ENCODE measurements around the gene SCN2A. TPM values are rescaled to one million over a fixed set of nuclear protein-coding genes. Genes with fewer than 3 reads are reported as not detected.

The SCN2A gene
- total RNA-seq, 1 donor from 2014 or later = 0.16 TPM

DNA sequence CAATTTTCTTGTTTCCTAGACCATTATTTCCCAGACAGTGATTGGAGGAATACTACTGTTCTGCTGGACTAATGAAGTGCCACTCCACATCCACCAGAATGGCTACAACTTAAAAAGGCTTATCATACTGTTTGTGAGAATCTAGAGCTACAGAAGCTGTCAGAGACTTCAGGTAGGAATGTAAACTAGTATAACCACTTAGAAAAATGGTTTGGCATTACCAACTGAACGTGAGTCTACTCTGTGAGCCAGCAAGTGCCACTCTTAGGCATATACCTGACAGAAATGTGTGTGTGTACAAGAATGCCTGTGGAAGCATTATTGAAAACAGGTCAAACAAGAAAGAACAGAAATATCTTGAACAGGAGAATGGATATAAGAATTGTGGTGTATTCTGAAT is 31.1 kb upstream of the SCN2A start:
- Mint-ChIP-seq H3K4me1 (peaks cover 8% of the 10 kb centered on the region), H3K9me3 (no peaks in the 10 kb centered on the region), H3K36me3 (ENCODE audit: low read depth) (no peaks in the 10 kb centered on the region), H3K27me3 (peaks cover 3% of the 10 kb centered on the region), H3K27ac (no peak overlapping the region), H3K4me3 (no peak overlapping the region)
- intact Hi-C loops (cut with micrococcal nuclease) = loop anchor here (10.0 kb wide), 1 partner anchor 513 kb away; no protein-coding TSS in a partner anchor
- CTCF ChIA-PET = no interaction called here
- no peak for DNase-seq
- no peak for ATAC-seq (ENCODE audit: low read depth)
- TF ChIP-seq, protein P1, sequence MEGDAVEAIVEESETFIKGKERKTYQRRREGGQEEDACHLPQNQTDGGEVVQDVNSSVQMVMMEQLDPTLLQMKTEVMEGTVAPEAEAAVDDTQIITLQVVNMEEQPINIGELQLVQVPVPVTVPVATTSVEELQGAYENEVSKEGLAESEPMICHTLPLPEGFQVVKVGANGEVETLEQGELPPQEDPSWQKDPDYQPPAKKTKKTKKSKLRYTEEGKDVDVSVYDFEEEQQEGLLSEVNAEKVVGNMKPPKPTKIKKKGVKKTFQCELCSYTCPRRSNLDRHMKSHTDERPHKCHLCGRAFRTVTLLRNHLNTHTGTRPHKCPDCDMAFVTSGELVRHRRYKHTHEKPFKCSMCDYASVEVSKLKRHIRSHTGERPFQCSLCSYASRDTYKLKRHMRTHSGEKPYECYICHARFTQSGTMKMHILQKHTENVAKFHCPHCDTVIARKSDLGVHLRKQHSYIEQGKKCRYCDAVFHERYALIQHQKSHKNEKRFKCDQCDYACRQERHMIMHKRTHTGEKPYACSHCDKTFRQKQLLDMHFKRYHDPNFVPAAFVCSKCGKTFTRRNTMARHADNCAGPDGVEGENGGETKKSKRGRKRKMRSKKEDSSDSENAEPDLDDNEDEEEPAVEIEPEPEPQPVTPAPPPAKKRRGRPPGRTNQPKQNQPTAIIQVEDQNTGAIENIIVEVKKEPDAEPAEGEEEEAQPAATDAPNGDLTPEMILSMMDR (IDR thresholded peaks at IDR 0.05) = no peak
- POLR2A ChIA-PET = no interaction called here

DNA sequence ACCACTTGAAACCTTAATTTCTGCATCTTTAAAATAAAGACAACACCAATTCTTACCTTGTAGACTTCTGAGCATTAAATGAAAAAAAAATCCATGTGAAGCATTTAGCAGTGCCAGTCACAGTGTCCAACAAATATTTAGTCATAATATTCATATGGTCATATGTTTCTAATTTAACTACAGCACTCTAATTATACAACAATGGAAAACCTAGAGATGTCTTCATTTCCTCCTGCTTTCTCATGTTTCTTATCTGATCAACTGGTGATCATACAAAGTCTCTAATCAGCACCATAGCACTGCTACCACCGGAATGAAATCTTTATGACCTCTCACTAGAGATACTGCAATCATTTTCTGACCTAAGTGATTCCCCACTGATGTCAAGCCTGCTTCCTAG is 25.1 kb upstream of the SCN2A start:
- Mint-ChIP-seq H3K27me3 (peaks cover 14% of the 10 kb centered on the region), H3K36me3 (ENCODE audit: low read depth) (no peaks in the 10 kb centered on the region), H3K27ac (no peak overlapping the region), H3K4me3 (no peak overlapping the region), H3K9me3 (no peaks in the 10 kb centered on the region), H3K4me1 (no peaks in the 10 kb centered on the region)
- intact Hi-C loops (cut with micrococcal nuclease) = no loop called here
- CTCF ChIA-PET = no interaction called here
- no peak for ATAC-seq (ENCODE audit: low read depth)
- POLR2A ChIA-PET = no interaction called here
- no peak for DNase-seq
- TF ChIP-seq, protein P1 (IDR thresholded peaks at IDR 0.05) = no peak

DNA sequence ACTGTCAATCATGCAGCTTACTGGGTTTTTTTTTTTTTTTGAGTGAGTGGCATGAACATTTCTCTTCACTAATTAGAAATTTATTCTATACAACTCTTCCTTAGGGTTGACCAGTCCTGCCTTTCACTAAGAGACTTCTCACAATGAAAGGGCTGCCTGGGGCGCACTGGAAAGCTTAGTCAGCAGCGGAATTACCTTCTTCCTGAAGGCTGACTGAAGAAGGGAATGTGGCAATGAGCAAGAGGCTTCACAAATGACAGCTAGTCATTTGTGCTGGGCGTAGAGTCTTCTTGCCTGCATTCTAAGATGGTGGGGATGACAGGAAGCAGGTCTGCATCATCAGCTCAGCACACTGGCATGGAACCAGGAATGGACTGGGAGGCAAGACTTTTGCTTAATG is 19.7 kb upstream of the SCN2A start:
- DNase-seq = no peak
- Mint-ChIP-seq H3K36me3 (ENCODE audit: low read depth) (no peaks in the 10 kb centered on the region), H3K4me1 (no peaks in the 10 kb centered on the region), H3K27ac (no peak overlapping the region), H3K9me3 (no peaks in the 10 kb centered on the region), H3K27me3 (peaks cover 10% of the 10 kb centered on the region), H3K4me3 (no peak overlapping the region)
- POLR2A ChIA-PET = no interaction called here
- CTCF ChIA-PET = interaction anchor here (1.1 to 1.5 kb wide), 2 partner anchors 16 to 203 kb away, joined by 3 to 4 read pairs; no protein-coding TSS in a partner anchor
- TF ChIP-seq, protein P1 (IDR thresholded peaks at IDR 0.05) = no peak
- intact Hi-C loops (cut with micrococcal nuclease) = no loop called here
- no peak for ATAC-seq (ENCODE audit: low read depth)

DNA sequence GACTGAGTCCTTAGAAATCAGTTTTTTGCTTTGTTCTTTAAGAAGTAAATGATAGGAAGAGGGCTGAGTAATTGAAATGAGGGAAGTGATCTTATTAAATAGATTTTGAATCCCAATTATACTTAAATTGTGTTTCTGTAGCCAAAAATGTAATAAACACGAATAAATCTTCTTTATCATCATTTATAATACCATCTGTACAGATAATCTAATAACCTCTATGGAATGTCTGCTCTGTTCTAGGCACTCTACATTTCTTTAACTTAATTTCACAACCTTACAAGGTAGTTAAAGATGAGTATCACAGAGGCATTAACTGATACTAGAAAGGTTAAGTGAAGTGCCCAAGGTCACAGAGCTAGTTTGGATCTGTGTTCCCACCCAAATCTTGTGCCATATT is 14.3 kb upstream of the SCN2A start:
- no peak for DNase-seq

DNA sequence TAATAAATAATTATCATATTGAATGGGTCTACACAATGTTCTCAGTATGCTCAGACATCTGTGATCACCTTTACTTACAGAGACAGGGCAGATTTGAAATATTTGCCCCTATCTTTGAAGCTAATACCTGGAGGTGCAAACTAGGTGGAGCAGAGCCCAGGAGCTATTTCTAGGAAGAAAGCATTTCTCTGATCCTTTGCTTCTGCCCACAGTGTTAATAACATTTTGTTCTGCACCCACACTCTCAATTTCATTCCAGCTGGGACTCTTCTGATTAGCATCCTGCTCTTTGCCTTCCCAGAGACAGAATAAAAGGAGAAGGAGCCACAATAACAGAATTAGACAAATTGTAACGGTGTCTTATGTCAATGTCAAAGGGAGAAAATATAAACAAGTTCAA is 11.6 kb upstream of the SCN2A start:
- no peak overlapping the region for H3K4me3 Mint-ChIP-seq
- intact Hi-C loops (cut with micrococcal nuclease) = no loop called here
- no peak overlapping the region for H3K27ac Mint-ChIP-seq
- peaks cover 6% of the 10 kb centered on the region for H3K27me3 Mint-ChIP-seq
- POLR2A ChIA-PET = no interaction called here
- ATAC-seq (ENCODE audit: low read depth) = no peak
- H3K9me3 Mint-ChIP-seq = no peaks in the 10 kb centered on the region
- no peak for DNase-seq
- TF ChIP-seq, protein P1 (IDR thresholded peaks at IDR 0.05) = no peak
- no peaks in the 10 kb centered on the region for H3K36me3 Mint-ChIP-seq (ENCODE audit: low read depth)
- CTCF ChIA-PET = no interaction called here
- H3K4me1 Mint-ChIP-seq = no peaks in the 10 kb centered on the region

More for the DNA sequence above, 14.3 kb upstream of the SCN2A start:
- ChIA-PET CTCF (no interaction called here), POLR2A (no interaction called here)
- intact Hi-C loops (cut with micrococcal nuclease) = no loop called here
- no peaks in the 10 kb centered on the region for H3K4me1 Mint-ChIP-seq
- H3K27ac Mint-ChIP-seq = no peak overlapping the region
- no peak for ATAC-seq (ENCODE audit: low read depth)
- H3K27me3 Mint-ChIP-seq = peaks cover 8% of the 10 kb centered on the region
- H3K36me3 Mint-ChIP-seq (ENCODE audit: low read depth) = no peaks in the 10 kb centered on the region
- no peak overlapping the region for H3K4me3 Mint-ChIP-seq
- TF ChIP-seq, protein P1 (IDR thresholded peaks at IDR 0.05) = no peak
- H3K9me3 Mint-ChIP-seq = no peaks in the 10 kb centered on the region

Measured in activated B cell treated with CpG ODN at 0.5 μM for 24 hours (primary cell).